Measurements from ENCODE around the gene RCE1. TPM values are rescaled to one million over a fixed set of nuclear protein-coding genes. Genes with fewer than 3 reads are reported as not detected.

The RCE1 gene
- total RNA-seq, 1 experiment from 2014 or later: 23.5 TPM

DNA sequence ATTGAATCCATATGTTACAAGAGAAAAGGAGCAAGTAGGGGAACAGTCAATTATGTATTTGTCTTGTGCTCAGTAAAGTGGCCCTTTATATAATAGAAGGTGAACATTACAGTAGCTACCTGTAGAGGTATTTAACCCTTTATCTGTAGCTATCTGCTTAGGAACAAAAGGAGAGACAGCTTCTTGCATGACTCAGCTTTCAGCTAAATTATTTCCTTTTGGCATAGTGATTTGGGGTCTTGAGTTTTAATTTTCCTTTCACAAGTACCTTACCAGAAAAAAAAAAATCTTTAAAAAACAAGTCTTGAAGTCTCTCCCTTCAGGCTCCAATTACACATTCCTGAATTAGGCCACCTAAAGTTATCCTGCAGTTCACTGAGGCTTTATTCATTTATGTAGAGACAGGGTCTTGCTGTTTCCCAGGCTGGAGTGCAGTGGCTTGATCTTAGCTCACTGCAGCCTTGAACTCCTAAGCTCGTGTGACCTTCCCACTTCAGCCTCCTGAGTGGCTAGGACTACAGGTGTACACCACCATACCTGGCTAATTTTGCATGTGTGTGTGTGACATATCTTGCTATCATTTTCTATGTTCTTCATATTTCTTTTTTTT is 32.6 kb upstream of the RCE1 start:
- no peak overlapping the region for H3K4me3 Mint-ChIP-seq (ENCODE audit: low read depth, unreplicated experiment)
- CTCF ChIA-PET: no interaction called here
- intact Hi-C loops (cut with micrococcal nuclease; ENCODE audit: unreplicated experiment): no loop called here
- no peak for DNase-seq
- H3K9me3 Mint-ChIP-seq (ENCODE audit: low read depth, unreplicated experiment): no peaks in the 10 kb centered on the region
- no peaks in the 10 kb centered on the region for H3K27me3 Mint-ChIP-seq (ENCODE audit: unreplicated experiment)
- H3K36me3 Mint-ChIP-seq (ENCODE audit: insufficient read depth, unreplicated experiment): no peaks in the 10 kb centered on the region
- H3K4me1 Mint-ChIP-seq (ENCODE audit: low read depth, unreplicated experiment): peaks cover 13% of the 10 kb centered on the region
- no peak overlapping the region for H3K27ac Mint-ChIP-seq (ENCODE audit: unreplicated experiment)
- TF ChIP-seq, protein P1, sequence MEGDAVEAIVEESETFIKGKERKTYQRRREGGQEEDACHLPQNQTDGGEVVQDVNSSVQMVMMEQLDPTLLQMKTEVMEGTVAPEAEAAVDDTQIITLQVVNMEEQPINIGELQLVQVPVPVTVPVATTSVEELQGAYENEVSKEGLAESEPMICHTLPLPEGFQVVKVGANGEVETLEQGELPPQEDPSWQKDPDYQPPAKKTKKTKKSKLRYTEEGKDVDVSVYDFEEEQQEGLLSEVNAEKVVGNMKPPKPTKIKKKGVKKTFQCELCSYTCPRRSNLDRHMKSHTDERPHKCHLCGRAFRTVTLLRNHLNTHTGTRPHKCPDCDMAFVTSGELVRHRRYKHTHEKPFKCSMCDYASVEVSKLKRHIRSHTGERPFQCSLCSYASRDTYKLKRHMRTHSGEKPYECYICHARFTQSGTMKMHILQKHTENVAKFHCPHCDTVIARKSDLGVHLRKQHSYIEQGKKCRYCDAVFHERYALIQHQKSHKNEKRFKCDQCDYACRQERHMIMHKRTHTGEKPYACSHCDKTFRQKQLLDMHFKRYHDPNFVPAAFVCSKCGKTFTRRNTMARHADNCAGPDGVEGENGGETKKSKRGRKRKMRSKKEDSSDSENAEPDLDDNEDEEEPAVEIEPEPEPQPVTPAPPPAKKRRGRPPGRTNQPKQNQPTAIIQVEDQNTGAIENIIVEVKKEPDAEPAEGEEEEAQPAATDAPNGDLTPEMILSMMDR (IDR thresholded peaks at IDR 0.05; ENCODE audit: unreplicated experiment): no peak
- BruUV-seq (replicated peaks): no TSS peak

DNA sequence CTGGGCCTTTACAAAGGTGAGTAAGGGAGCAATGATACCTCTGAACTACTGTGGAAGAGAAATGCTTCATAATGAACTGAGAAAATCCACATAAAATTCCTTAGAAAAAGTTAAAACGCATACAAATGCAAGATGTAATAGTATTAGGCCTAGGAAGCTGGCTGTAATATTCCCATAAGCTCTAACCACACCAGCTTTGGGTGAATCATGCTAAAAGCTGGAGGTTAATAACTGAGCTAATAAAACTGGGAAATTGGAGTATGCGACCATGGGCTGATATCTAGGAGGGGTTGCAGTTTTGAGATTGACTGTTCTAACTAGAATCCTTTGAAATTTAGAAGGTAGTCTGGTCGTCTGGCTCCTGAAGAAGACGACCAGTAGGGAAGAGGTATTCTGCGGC is 28.6 kb upstream of the RCE1 start:
- intact Hi-C loops (cut with micrococcal nuclease; ENCODE audit: unreplicated experiment): no loop called here
- no peaks in the 10 kb centered on the region for H3K36me3 Mint-ChIP-seq (ENCODE audit: insufficient read depth, unreplicated experiment)
- H3K27me3 Mint-ChIP-seq (ENCODE audit: unreplicated experiment): no peaks in the 10 kb centered on the region
- no TSS peak for BruUV-seq (replicated peaks)
- CTCF ChIA-PET: no interaction called here
- H3K4me3 Mint-ChIP-seq (ENCODE audit: low read depth, unreplicated experiment): no peak overlapping the region
- peaks cover 19% of the 10 kb centered on the region for H3K4me1 Mint-ChIP-seq (ENCODE audit: low read depth, unreplicated experiment)
- DNase-seq: no peak
- TF ChIP-seq, protein P1 (IDR thresholded peaks at IDR 0.05; ENCODE audit: unreplicated experiment): no peak
- H3K27ac Mint-ChIP-seq (ENCODE audit: unreplicated experiment): no peak overlapping the region
- no peaks in the 10 kb centered on the region for H3K9me3 Mint-ChIP-seq (ENCODE audit: low read depth, unreplicated experiment)

DNA sequence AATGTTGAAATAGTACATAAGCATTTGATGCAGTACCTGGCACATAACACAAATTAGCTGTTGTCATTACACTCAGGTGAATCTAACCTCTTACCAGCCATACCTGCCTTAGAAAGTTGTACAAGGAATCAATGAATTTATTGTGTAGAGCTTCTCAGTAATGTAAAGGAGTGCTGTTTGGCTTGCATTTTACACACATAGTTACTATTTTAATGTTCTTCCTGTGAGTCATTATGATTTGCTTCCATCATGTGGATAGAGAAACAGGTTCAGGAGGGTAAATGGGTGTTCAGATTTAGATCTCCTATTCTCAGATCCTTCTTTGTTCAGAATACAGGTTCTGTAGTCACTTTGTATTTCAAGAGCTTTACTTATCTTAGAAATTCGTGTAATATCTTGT is 27.6 kb upstream of the RCE1 start:
- Mint-ChIP-seq H3K4me3 (ENCODE audit: low read depth, unreplicated experiment) (no peak overlapping the region), H3K27me3 (ENCODE audit: unreplicated experiment) (no peaks in the 10 kb centered on the region), H3K4me1 (ENCODE audit: low read depth, unreplicated experiment) (peaks cover 19% of the 10 kb centered on the region), H3K9me3 (ENCODE audit: low read depth, unreplicated experiment) (no peaks in the 10 kb centered on the region), H3K36me3 (ENCODE audit: insufficient read depth, unreplicated experiment) (no peaks in the 10 kb centered on the region), H3K27ac (ENCODE audit: unreplicated experiment) (peak overlapping the region; percentile 80)
- intact Hi-C loops (cut with micrococcal nuclease; ENCODE audit: unreplicated experiment): no loop called here
- no peak for DNase-seq
- BruUV-seq (replicated peaks): no TSS peak
- CTCF ChIA-PET: interaction anchor here (0.8 to 1.1 kb wide), 2 partner anchors 20 to 27 kb away, joined by 3 to 4 read pairs; no protein-coding TSS in a partner anchor
- TF ChIP-seq, protein P1 (IDR thresholded peaks at IDR 0.05; ENCODE audit: unreplicated experiment): no peak

GRCh38 chr11:66818231-66818955 is 24.8 kb upstream of the RCE1 start:
- no TSS peak for BruUV-seq (replicated peaks)
- no peak for DNase-seq
- CTCF ChIA-PET: interaction anchor here (0.7 kb wide), 1 partner anchor 232 kb away, joined by 3 read pairs; no protein-coding TSS in a partner anchor
- H3K36me3 Mint-ChIP-seq (ENCODE audit: insufficient read depth, unreplicated experiment): peaks cover 5% of the 10 kb centered on the region
- no peaks in the 10 kb centered on the region for H3K27me3 Mint-ChIP-seq (ENCODE audit: unreplicated experiment)
- no peak overlapping the region for H3K4me3 Mint-ChIP-seq (ENCODE audit: low read depth, unreplicated experiment)
- H3K4me1 Mint-ChIP-seq (ENCODE audit: low read depth, unreplicated experiment): peaks cover 19% of the 10 kb centered on the region
- H3K27ac Mint-ChIP-seq (ENCODE audit: unreplicated experiment): no peak overlapping the region
- no peaks in the 10 kb centered on the region for H3K9me3 Mint-ChIP-seq (ENCODE audit: low read depth, unreplicated experiment)
- TF ChIP-seq, protein P1 (IDR thresholded peaks at IDR 0.05; ENCODE audit: unreplicated experiment): no peak
- intact Hi-C loops (cut with micrococcal nuclease; ENCODE audit: unreplicated experiment): no loop called here
